HCT116 (cell line): Measurements from ENCODE around the gene MSRB3. TPM values are rescaled to one million over a fixed set of nuclear protein-coding genes. Genes with fewer than 3 reads are reported as not detected.

Experiments
- ATAC-seq: fragments of 200-7000 bp; cut with Tn5 transposase; 2 replicates; pipeline ENCODE4 v1.9.1; 2020; ENCODE audit warnings: mild to moderate bottlenecking, moderate library complexity
- BruUV-seq: library from RNA; stranded (reverse); fragments of 400-500 nt; replicated peaks from 2 replicates; lab custom pipeline; 2021; lab: Mats Ljungman, UMichigan
- CTCF ChIA-PET: fragments of 300-600 bp; sonication (Branson Sonifier 250); formaldehyde crosslinking; loops from one replicate; lab custom pipeline; 2021; ENCODE audit warnings: antibody characterized with exemption; lab: Charles Lee
- POLR2A ChIA-PET: fragments of 300-600, 350-600 bp; sonication (Branson Sonifier 250); formaldehyde crosslinking; loops from one replicate; lab custom pipeline; 2021; ENCODE audit warnings: antibody characterized with exemption; lab: Charles Lee
- RAD21 ChIA-PET, 2 experiments: fragments of 300-600 bp; sonication (Branson Sonifier 250); formaldehyde crosslinking; loops; one replicate each; lab custom pipeline; 2023; ENCODE audit warnings: low total read pairs in 2 of 2; ENCODE audit not compliant: uncharacterized antibody in 2 of 2, unreplicated experiment in 2 of 2, low non-redundant PET in 1 of 2; lab: Charles Lee
- DNase-seq: peaks from one replicate; pipeline ENCODE4 v3.0.0-alpha.2; 2010; ENCODE audit warnings: low read depth, low spot score
- H2AFZ ChIP-seq: fragments of 200-600 bp; shearing (Covaris generic), sonication (generic); 2 replicates; pipeline ENCODE4 v1.6.1; 2017; ENCODE audit warnings: low read depth, mixed run types, mixed read lengths, antibody characterized with exemption, low read length; ENCODE audit not compliant: poor library complexity, severe bottlenecking
- H3K27ac ChIP-seq: 2 replicates; pipeline ENCODE4 v1.5.1; 2012; ENCODE audit warnings: low read depth, low read length
- H3K27me3 ChIP-seq: fragments of 200-600 bp; sonication (generic); 2 replicates; pipeline ENCODE4 v1.6.1; 2016; ENCODE audit warnings: mixed run types, low read length, mixed read lengths; ENCODE audit not compliant: insufficient read depth
- H3K36me3 ChIP-seq, 2 experiments: fragments of 200-500 bp in 1 of 2; fragments of 200-600 bp in 1 of 2; sonication (Bioruptor generic) in 1 of 2; sonication (generic) in 1 of 2; 2 replicates each; pipeline versions ENCODE4 v1.5.1 to v1.6.1; 2014 to 2016; ENCODE audit warnings: low read length in 2 of 2, inconsistent platforms in 1 of 2, mixed read lengths in 1 of 2, mixed run types in 1 of 2; ENCODE audit not compliant: insufficient read depth in 2 of 2, control insufficient read depth in 1 of 2
- H3K4me1 ChIP-seq, 2 experiments: fragments of 200-600 bp in 1 of 2; sonication (generic) in 1 of 2; 2 replicates each; pipeline versions ENCODE4 v1.5.1 to v1.6.1; 2012 to 2017; ENCODE audit warnings: low read length in 2 of 2, inconsistent platforms in 1 of 2, mild to moderate bottlenecking in 1 of 2, mixed read lengths in 1 of 2, mixed run types in 1 of 2, moderate library complexity in 1 of 2; ENCODE audit not compliant: insufficient read depth in 2 of 2, control insufficient read depth in 1 of 2
- H3K4me2 ChIP-seq: fragments of 200-600 bp; sonication (generic); 2 replicates; pipeline ENCODE4 v1.6.1; 2017; ENCODE audit warnings: mixed run types, low read length, mixed read lengths
- H3K4me3 ChIP-seq, 2 experiments: fragments of 200-600 bp in 1 of 2; sonication (generic) in 1 of 2; replicated peaks in 1 of 2; 2 replicates each; pipeline ENCODE4 v1.5.1; 2011 to 2016; ENCODE audit warnings: low read length in 2 of 2, control low read depth in 1 of 2, low read depth in 1 of 2, mild to moderate bottlenecking in 1 of 2, mixed read lengths in 1 of 2, mixed run types in 1 of 2
- H3K79me2 ChIP-seq: fragments of 200-600 bp; sonication (generic); 2 replicates; pipeline ENCODE4 v1.6.1; 2017; ENCODE audit warnings: mild to moderate bottlenecking, mixed run types, low read length, moderate library complexity, mixed read lengths; ENCODE audit not compliant: insufficient read depth
- H3K9ac ChIP-seq: fragments of 200-600 bp; sonication (generic); 2 replicates; pipeline ENCODE4 v1.6.1; 2016; ENCODE audit warnings: low read length, mixed read lengths
- H3K9me2 ChIP-seq: fragments of 200-600 bp; sonication (generic), shearing (Covaris generic); 2 replicates; pipeline ENCODE4 v1.6.1; 2017; ENCODE audit warnings: mixed run types, mild to moderate bottlenecking, moderate library complexity; ENCODE audit not compliant: insufficient read depth
- H3K9me3 ChIP-seq, 2 experiments: fragments of 200-500 bp in 1 of 2; fragments of 200-600 bp in 1 of 2; sonication (Bioruptor generic) in 1 of 2; sonication (generic) in 1 of 2; 2 replicates each; pipeline ENCODE4 v1.6.1; 2014 to 2017; ENCODE audit warnings: low read length in 2 of 2, mixed read lengths in 2 of 2, inconsistent platforms in 1 of 2, low read depth in 1 of 2, mild to moderate bottlenecking in 1 of 2, mixed run types in 1 of 2, moderate library complexity in 1 of 2; ENCODE audit not compliant: control insufficient read depth in 1 of 2, insufficient read depth in 1 of 2
- H4K20me1 ChIP-seq: fragments of 200-600 bp; sonication (generic), shearing (Covaris generic); 2 replicates; pipeline ENCODE4 v1.6.1; 2017; ENCODE audit warnings: mixed run types, mild to moderate bottlenecking, moderate library complexity; ENCODE audit not compliant: insufficient read depth
- EGR1 ChIP-seq: IDR thresholded peaks from 2 replicates; pipeline ENCODE4 v1.6.1; 2012; ENCODE audit warnings: low read depth
- ELF1 ChIP-seq: IDR thresholded peaks from 2 replicates; pipeline ENCODE4 v1.6.1; 2012; ENCODE audit warnings: low read depth, borderline replicate concordance
- EZH2phosphoT487 ChIP-seq: fragments of 200-600 bp; IDR thresholded peaks from 2 replicates; pipeline ENCODE4 v1.6.1; 2018; ENCODE audit warnings: antibody characterized with exemption, borderline replicate concordance
- FOSL1 ChIP-seq: IDR thresholded peaks from 2 replicates; pipeline ENCODE4 v1.6.1; 2012; ENCODE audit warnings: low read depth
- POLR2A ChIP-seq: IDR thresholded peaks from 2 replicates; pipeline ENCODE4 v1.7.0; 2011; ENCODE audit warnings: borderline replicate concordance; ENCODE audit not compliant: insufficient read depth, insufficient read length; ENCODE audit errors: extremely low read depth
- POLR2AphosphoS5 ChIP-seq: IDR thresholded peaks from 2 replicates; pipeline ENCODE4 v1.6.1; 2011; ENCODE audit warnings: mild to moderate bottlenecking, low read depth, low read length, moderate library complexity
- REST ChIP-seq: IDR thresholded peaks from 2 replicates; pipeline ENCODE4 v1.6.1; 2012; ENCODE audit warnings: low read depth
- SIN3A ChIP-seq: IDR thresholded peaks from 2 replicates; pipeline ENCODE4 v1.6.1; 2012; ENCODE audit warnings: low read depth
- SRF ChIP-seq: IDR thresholded peaks from 2 replicates; pipeline ENCODE4 v1.6.1; 2012; ENCODE audit warnings: low read depth
- TCF7L2 ChIP-seq: IDR thresholded peaks from 2 replicates; pipeline ENCODE4 v1.7.0; 2011; ENCODE audit warnings: borderline replicate concordance, inconsistent platforms; ENCODE audit not compliant: insufficient read depth, insufficient read length; ENCODE audit errors: extremely low read depth
- ZBTB33 ChIP-seq: IDR thresholded peaks from 2 replicates; pipeline ENCODE4 v1.6.1; 2011; ENCODE audit warnings: mild to moderate bottlenecking, low read length, moderate library complexity; ENCODE audit not compliant: insufficient replicate concordance; ENCODE audit errors: extremely low read depth
- ZNF274 ChIP-seq: fragments of 200-500 bp; sonication (Bioruptor generic); IDR thresholded peaks from 2 replicates; pipeline ENCODE4 v1.6.1; 2014; ENCODE audit warnings: mild to moderate bottlenecking, low read depth, low read length, inconsistent platforms
- intact Hi-C: fragments of 100-400 bp; cut with micrococcal nuclease; formaldehyde crosslinking; loops from 2 replicates; pipeline ENCODE4 v1.10.0; 2022
- total RNA-seq: library from RNA; stranded (reverse); gene quantifications from one replicate; pipeline ENCODE4 v1.2.1, GENCODE V29; 2021; ENCODE audit not compliant: unreplicated experiment
- TF ChIP-seq, protein P1 (sequence below), 3 experiments: fragments of 200-600 bp in 1 of 3; sonication (generic) in 1 of 3; IDR thresholded peaks in 2 of 3; conservative IDR thresholded peaks in 1 of 3; 2 replicates each; pipeline ENCODE4 v1.5.1; 2012 to 2017; ENCODE audit warnings: low read depth in 2 of 3, low read length in 2 of 3, antibody characterized with exemption in 1 of 3, borderline replicate concordance in 1 of 3, control low read depth in 1 of 3, mild to moderate bottlenecking in 1 of 3, mixed read lengths in 1 of 3, mixed run types in 1 of 3, moderate library complexity in 1 of 3; ENCODE audit not compliant: insufficient read depth in 1 of 3

MSRB3 gene
- total RNA-seq, 1 experiment from 2014 or later: 8.2 TPM

- intact Hi-C loops: no loop called here
- no TSS peak for BruUV-seq
- CTCF ChIA-PET: no interaction called here
Measured at GRCh38 chr12:65323070-65323469, 44.6 kb downstream of the MSRB3 start.

DNA sequence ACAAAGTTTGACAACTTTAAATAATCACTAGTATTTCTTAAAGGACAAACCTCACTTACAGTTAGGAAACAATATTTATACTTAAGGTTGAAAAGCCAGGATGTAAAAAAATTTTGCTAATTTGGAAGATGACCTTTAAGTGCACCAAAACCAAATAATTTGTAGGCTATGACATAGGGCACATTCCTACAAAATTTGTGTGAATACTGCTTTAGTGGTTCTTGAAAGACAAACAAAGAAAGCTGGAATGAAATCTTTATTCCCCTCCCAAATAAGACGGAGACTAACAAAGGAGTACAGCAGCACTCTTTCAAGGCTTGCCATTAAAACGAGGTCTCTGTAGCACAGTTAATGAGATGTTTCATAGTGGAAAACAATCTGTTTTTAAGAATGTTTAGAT lies 45.6 kb downstream of the MSRB3 start:
- ATAC-seq: no peak
- ChIA-PET POLR2A (interaction anchor here (1.4 kb wide), 1 partner anchor 16 kb away, joined by 4 read pairs; no protein-coding TSS in a partner anchor), CTCF (interaction anchor here (1.0 kb wide), 1 partner anchor 396 kb away, joined by 3 read pairs; no protein-coding TSS in a partner anchor), RAD21 (no interaction called here)
- Histone ChIP-seq H3K27ac (no peak overlapping the region), H3K4me1 (peaks cover 25 to 43% of the 10 kb centered on the region in 2 experiments), H2AFZ (no peak overlapping the region), H3K4me2 (no peak overlapping the region), H3K79me2 (no peaks in the 10 kb centered on the region), H3K36me3 (no peaks in the 10 kb centered on the region), H3K9me3 (no peaks in the 10 kb centered on the region), H3K27me3 (no peaks in the 10 kb centered on the region), H3K9me2 (no peaks in the 10 kb centered on the region), H3K4me3 (no peak overlapping the region), H3K9ac (no peak overlapping the region), H4K20me1 (no peaks in the 10 kb centered on the region)
- intact Hi-C loops: no loop called here
- no peak for DNase-seq
- BruUV-seq: no TSS peak
- no peak for TF ChIP-seq SRF
- TF ChIP-seq ELF1: no peak
- TF ChIP-seq, protein P1, sequence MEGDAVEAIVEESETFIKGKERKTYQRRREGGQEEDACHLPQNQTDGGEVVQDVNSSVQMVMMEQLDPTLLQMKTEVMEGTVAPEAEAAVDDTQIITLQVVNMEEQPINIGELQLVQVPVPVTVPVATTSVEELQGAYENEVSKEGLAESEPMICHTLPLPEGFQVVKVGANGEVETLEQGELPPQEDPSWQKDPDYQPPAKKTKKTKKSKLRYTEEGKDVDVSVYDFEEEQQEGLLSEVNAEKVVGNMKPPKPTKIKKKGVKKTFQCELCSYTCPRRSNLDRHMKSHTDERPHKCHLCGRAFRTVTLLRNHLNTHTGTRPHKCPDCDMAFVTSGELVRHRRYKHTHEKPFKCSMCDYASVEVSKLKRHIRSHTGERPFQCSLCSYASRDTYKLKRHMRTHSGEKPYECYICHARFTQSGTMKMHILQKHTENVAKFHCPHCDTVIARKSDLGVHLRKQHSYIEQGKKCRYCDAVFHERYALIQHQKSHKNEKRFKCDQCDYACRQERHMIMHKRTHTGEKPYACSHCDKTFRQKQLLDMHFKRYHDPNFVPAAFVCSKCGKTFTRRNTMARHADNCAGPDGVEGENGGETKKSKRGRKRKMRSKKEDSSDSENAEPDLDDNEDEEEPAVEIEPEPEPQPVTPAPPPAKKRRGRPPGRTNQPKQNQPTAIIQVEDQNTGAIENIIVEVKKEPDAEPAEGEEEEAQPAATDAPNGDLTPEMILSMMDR (IDR thresholded peaks at IDR 0.05 in 2 of 3, conservative IDR thresholded peaks at IDR 0.05 in 1 of 3; ENCODE audit: borderline replicate concordance in 1 of 3, insufficient read depth in 1 of 3, low read depth in 2 of 3, low read length in 2 of 3): no peak
- no peak for TF ChIP-seq POLR2AphosphoS5
- no peak for TF ChIP-seq POLR2A
- TF ChIP-seq FOSL1: no peak
- TF ChIP-seq ZBTB33: no peak
- TF ChIP-seq REST: no peak
- TF ChIP-seq SIN3A: no peak
- no peak for TF ChIP-seq ZNF274

More at GRCh38 chr12:65323070-65323469, 44.6 kb downstream of the MSRB3 start:
- H3K9me2 ChIP-seq: no peaks in the 10 kb centered on the region
- H3K79me2 ChIP-seq: no peaks in the 10 kb centered on the region
- no peaks in the 10 kb centered on the region for H3K27me3 ChIP-seq
- no peaks in the 10 kb centered on the region for H4K20me1 ChIP-seq
- H3K36me3 ChIP-seq: no peaks in the 10 kb centered on the region
- POLR2A ChIA-PET: interaction anchor here (1.4 kb wide), 1 partner anchor 17 kb away, joined by 4 read pairs; no protein-coding TSS in a partner anchor
- H3K27ac ChIP-seq: no peak overlapping the region
- H3K4me2 ChIP-seq: no peak overlapping the region
- DNase-seq: no peak
- TF ChIP-seq ELF1: no peak
- no peak for TF ChIP-seq TCF7L2
- no peak for TF ChIP-seq EGR1
- TF ChIP-seq EZH2phosphoT487: no peak
- no peak overlapping the region for H2AFZ ChIP-seq
- no peak for ATAC-seq
- H3K4me3 ChIP-seq: no peak overlapping the region
- no peak overlapping the region for H3K9ac ChIP-seq
- peaks cover 32 to 53% of the 10 kb centered on the region in 2 experiments for H3K4me1 ChIP-seq
- H3K9me3 ChIP-seq: no peaks in the 10 kb centered on the region
- RAD21 ChIA-PET: no interaction called here
